ENCODE results near the gene PIK3AP1. TPM values are rescaled to one million over a fixed set of nuclear protein-coding genes. Genes with fewer than 3 reads are reported as not detected.
A peak's percentile ranks its signal among the peaks of the same experiment; 100 is the strongest.

Gene PIK3AP1
- total and polyA plus RNA-seq, 10 of the 15 experiments (the other 5 are each of a cell fraction or from before 2014, with no cell fraction given): 26.2 to 306 (median 119) TPM

DNA sequence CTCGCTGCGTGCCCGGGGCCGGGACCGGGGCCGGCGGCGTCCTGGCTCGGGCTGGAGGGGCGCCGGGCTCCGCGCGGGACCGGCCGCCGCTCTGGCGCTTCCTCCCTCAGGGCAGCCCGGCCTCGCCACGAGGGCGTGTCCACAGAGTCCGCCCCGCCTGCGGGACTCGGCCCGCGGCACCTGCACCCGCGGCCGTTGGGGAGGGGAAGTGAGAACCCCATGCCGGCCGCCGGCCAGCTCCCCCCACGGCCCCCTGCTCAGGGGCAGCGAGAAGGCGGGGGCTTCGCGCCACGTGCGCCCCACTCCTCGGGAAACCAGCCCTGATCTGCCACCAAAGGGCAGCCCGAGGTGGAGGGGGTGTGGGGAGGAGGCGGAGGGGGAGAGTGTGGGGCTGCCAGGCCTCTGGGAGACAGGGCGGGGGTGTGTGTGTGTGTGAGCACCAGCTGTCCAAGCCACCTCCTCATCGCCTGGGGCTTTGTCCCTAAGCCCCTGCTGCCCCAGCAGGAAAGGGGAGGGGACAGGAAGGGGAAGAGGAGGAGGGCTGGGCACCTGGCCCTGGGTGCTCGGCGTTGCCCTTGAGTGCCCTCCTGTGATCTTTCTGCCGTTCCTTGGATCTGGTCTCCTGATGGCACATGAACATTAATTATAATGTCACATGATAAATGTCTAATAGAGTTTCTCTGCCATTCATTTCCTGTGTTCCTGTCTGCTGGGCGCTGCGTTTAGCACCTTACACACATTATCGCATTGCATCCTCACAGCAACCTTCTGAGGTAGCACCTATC is at the start of gene PIK3AP1 (continued):
- no peak for TF ChIP-seq ZNF622 (IDR thresholded peaks at IDR 0.05)
- TF ChIP-seq YY1 (IDR thresholded peaks at IDR 0.05; ENCODE audit: low read depth, low read length): peak; percentile 16; the same call in 1 of the 2 replicates
- peak; percentile 75 for TF ChIP-seq POLR2A (IDR thresholded peaks at IDR 0.05; ENCODE audit: low read depth, low read length)
- TF ChIP-seq, protein P1, sequence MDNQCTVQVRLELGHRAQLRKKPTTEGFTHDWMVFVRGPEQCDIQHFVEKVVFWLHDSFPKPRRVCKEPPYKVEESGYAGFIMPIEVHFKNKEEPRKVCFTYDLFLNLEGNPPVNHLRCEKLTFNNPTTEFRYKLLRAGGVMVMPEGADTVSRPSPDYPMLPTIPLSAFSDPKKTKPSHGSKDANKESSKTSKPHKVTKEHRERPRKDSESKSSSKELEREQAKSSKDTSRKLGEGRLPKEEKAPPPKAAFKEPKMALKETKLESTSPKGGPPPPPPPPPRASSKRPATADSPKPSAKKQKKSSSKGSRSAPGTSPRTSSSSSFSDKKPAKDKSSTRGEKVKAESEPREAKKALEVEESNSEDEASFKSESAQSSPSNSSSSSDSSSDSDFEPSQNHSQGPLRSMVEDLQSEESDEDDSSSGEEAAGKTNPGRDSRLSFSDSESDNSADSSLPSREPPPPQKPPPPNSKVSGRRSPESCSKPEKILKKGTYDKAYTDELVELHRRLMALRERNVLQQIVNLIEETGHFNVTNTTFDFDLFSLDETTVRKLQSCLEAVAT (IDR thresholded peaks at IDR 0.05): no peak
- peak; percentile 17 for TF ChIP-seq RELA (IDR thresholded peaks at IDR 0.05; ENCODE audit: borderline replicate concordance, partially characterized antibody)
- peak; percentile 42 for TF ChIP-seq MEF2B (IDR thresholded peaks at IDR 0.05; ENCODE audit: partially characterized antibody, poor library complexity, severe bottlenecking)
- TF ChIP-seq CBX5 (IDR thresholded peaks at IDR 0.05; ENCODE audit: low read depth): no peak
- TF ChIP-seq, protein P2, sequence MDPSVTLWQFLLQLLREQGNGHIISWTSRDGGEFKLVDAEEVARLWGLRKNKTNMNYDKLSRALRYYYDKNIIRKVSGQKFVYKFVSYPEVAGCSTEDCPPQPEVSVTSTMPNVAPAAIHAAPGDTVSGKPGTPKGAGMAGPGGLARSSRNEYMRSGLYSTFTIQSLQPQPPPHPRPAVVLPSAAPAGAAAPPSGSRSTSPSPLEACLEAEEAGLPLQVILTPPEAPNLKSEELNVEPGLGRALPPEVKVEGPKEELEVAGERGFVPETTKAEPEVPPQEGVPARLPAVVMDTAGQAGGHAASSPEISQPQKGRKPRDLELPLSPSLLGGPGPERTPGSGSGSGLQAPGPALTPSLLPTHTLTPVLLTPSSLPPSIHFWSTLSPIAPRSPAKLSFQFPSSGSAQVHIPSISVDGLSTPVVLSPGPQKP (IDR thresholded peaks at IDR 0.05; ENCODE audit: low read depth, low read length): no peak
- TF ChIP-seq, protein P3, sequence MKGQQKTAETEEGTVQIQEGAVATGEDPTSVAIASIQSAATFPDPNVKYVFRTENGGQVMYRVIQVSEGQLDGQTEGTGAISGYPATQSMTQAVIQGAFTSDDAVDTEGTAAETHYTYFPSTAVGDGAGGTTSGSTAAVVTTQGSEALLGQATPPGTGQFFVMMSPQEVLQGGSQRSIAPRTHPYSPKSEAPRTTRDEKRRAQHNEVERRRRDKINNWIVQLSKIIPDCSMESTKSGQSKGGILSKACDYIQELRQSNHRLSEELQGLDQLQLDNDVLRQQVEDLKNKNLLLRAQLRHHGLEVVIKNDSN (IDR thresholded peaks at IDR 0.05; ENCODE audit: borderline replicate concordance, extremely low read length, insufficient read depth, low read depth, low read length): no peak
- peak; percentile 36; the same call in 1 of the 2 replicates for TF ChIP-seq ATF7 (IDR thresholded peaks at IDR 0.05; ENCODE audit: low read depth)
- TF ChIP-seq HDAC6 (IDR thresholded peaks at IDR 0.05; ENCODE audit: unreplicated experiment): no peak
- no peak for TF ChIP-seq ZSCAN29 (IDR thresholded peaks at IDR 0.05)
- 0 out of 2 replicates have a peak, but pooled peaks have one; percentile 14 for TF ChIP-seq NR2C1 (IDR thresholded peaks at IDR 0.05)
- no peak for TF ChIP-seq PML (IDR thresholded peaks at IDR 0.05; ENCODE audit: low read length)
- TF ChIP-seq, protein P4, sequence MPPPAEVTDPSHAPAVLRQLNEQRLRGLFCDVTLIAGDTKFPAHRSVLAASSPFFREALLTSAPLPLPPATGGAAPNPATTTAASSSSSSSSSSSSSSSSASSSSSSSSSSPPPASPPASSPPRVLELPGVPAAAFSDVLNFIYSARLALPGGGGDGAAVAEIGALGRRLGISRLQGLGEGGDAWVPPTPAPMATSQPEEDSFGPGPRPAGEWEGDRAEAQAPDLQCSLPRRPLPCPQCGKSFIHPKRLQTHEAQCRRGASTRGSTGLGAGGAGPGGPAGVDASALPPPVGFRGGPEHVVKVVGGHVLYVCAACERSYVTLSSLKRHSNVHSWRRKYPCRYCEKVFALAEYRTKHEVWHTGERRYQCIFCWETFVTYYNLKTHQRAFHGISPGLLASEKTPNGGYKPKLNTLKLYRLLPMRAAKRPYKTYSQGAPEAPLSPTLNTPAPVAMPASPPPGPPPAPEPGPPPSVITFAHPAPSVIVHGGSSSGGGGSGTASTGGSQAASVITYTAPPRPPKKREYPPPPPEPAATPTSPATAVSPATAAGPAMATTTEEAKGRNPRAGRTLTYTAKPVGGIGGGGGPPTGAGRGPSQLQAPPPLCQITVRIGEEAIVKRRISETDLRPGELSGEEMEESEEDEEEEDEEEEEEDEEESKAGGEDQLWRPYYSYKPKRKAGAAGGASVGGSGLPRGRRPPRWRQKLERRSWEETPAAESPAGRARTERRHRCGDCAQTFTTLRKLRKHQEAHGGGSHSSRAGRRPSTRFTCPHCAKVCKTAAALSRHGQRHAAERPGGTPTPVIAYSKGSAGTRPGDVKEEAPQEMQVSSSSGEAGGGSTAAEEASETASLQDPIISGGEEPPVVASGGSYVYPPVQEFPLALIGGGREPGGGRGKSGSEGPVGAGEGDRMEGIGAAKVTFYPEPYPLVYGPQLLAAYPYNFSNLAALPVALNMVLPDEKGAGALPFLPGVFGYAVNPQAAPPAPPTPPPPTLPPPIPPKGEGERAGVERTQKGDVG (CRISPR knock-in tag; IDR thresholded peaks at IDR 0.05): no peak
- TF ChIP-seq, protein P5, sequence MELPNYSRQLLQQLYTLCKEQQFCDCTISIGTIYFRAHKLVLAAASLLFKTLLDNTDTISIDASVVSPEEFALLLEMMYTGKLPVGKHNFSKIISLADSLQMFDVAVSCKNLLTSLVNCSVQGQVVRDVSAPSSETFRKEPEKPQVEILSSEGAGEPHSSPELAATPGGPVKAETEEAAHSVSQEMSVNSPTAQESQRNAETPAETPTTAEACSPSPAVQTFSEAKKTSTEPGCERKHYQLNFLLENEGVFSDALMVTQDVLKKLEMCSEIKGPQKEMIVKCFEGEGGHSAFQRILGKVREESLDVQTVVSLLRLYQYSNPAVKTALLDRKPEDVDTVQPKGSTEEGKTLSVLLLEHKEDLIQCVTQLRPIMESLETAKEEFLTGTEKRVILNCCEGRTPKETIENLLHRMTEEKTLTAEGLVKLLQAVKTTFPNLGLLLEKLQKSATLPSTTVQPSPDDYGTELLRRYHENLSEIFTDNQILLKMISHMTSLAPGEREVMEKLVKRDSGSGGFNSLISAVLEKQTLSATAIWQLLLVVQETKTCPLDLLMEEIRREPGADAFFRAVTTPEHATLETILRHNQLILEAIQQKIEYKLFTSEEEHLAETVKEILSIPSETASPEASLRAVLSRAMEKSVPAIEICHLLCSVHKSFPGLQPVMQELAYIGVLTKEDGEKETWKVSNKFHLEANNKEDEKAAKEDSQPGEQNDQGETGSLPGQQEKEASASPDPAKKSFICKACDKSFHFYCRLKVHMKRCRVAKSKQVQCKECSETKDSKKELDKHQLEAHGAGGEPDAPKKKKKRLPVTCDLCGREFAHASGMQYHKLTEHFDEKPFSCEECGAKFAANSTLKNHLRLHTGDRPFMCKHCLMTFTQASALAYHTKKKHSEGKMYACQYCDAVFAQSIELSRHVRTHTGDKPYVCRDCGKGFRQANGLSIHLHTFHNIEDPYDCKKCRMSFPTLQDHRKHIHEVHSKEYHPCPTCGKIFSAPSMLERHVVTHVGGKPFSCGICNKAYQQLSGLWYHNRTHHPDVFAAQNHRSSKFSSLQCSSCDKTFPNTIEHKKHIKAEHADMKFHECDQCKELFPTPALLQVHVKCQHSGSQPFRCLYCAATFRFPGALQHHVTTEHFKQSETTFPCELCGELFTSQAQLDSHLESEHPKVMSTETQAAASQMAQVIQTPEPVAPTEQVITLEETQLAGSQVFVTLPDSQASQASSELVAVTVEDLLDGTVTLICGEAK (IDR thresholded peaks at IDR 0.05; ENCODE audit: borderline replicate concordance): no peak
- TF ChIP-seq, protein P6, sequence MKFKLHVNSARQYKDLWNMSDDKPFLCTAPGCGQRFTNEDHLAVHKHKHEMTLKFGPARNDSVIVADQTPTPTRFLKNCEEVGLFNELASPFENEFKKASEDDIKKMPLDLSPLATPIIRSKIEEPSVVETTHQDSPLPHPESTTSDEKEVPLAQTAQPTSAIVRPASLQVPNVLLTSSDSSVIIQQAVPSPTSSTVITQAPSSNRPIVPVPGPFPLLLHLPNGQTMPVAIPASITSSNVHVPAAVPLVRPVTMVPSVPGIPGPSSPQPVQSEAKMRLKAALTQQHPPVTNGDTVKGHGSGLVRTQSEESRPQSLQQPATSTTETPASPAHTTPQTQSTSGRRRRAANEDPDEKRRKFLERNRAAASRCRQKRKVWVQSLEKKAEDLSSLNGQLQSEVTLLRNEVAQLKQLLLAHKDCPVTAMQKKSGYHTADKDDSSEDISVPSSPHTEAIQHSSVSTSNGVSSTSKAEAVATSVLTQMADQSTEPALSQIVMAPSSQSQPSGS (IDR thresholded peaks at IDR 0.05; ENCODE audit: low read length): no peak

Measured in GM12878 (cell line).